HCT116 (cell line): ENCODE measurements around the gene PRAMEF18. TPM values are rescaled to one million over a fixed set of nuclear protein-coding genes. Genes with fewer than 3 reads are reported as not detected.
A peak's percentile ranks its signal among the peaks of the same experiment; 100 is the strongest.
"Not testable (repeated sequence)": the region's sequence is repeated elsewhere in the genome, so short reads cannot be mapped to it uniquely, and the experiment has no call there.

Experiments
- ATAC-seq: fragments of 200-7000 bp; cut with Tn5 transposase; 2 replicates; pipeline ENCODE4 v1.9.1; 2020; ENCODE audit warnings: mild to moderate bottlenecking, moderate library complexity
- Bru-seq: library from RNA; stranded (reverse); fragments of 400-500 nt; gene quantifications from one replicate; lab custom pipeline; 2021; lab: Mats Ljungman, UMichigan
- BruChase-seq, 2 experiments: library from RNA; stranded (reverse); fragments of 400-500 nt; gene quantifications; one replicate each; lab custom pipeline; 2021; lab: Mats Ljungman, UMichigan
- BruUV-seq: library from RNA; stranded (reverse); fragments of 400-500 nt; replicated peaks from 2 replicates; lab custom pipeline; 2021; lab: Mats Ljungman, UMichigan
- CTCF ChIA-PET: fragments of 300-600 bp; sonication (Branson Sonifier 250); formaldehyde crosslinking; loops from one replicate; lab custom pipeline; 2021; ENCODE audit warnings: antibody characterized with exemption; lab: Charles Lee
- POLR2A ChIA-PET: fragments of 300-600, 350-600 bp; sonication (Branson Sonifier 250); formaldehyde crosslinking; loops from one replicate; lab custom pipeline; 2021; ENCODE audit warnings: antibody characterized with exemption; lab: Charles Lee
- RAD21 ChIA-PET, 2 experiments: fragments of 300-600 bp; sonication (Branson Sonifier 250); formaldehyde crosslinking; loops; one replicate each; lab custom pipeline; 2023; ENCODE audit warnings: low total read pairs in 2 of 2; ENCODE audit not compliant: uncharacterized antibody in 2 of 2, unreplicated experiment in 2 of 2, low non-redundant PET in 1 of 2; lab: Charles Lee
- DNase-seq: peaks from one replicate; pipeline ENCODE4 v3.0.0-alpha.2; 2010; ENCODE audit warnings: low read depth, low spot score
- H2AFZ ChIP-seq: fragments of 200-600 bp; shearing (Covaris generic), sonication (generic); 2 replicates; pipeline ENCODE4 v1.6.1; 2017; ENCODE audit warnings: low read depth, mixed run types, mixed read lengths, antibody characterized with exemption, low read length; ENCODE audit not compliant: poor library complexity, severe bottlenecking
- H3K27ac ChIP-seq: 2 replicates; pipeline ENCODE4 v1.5.1; 2012; ENCODE audit warnings: low read depth, low read length
- H3K27me3 ChIP-seq: fragments of 200-600 bp; sonication (generic); 2 replicates; pipeline ENCODE4 v1.6.1; 2016; ENCODE audit warnings: mixed run types, low read length, mixed read lengths; ENCODE audit not compliant: insufficient read depth
- H3K36me3 ChIP-seq, 2 experiments: fragments of 200-500 bp in 1 of 2; fragments of 200-600 bp in 1 of 2; sonication (Bioruptor generic) in 1 of 2; sonication (generic) in 1 of 2; 2 replicates each; pipeline versions ENCODE4 v1.5.1 to v1.6.1; 2014 to 2016; ENCODE audit warnings: low read length in 2 of 2, inconsistent platforms in 1 of 2, mixed read lengths in 1 of 2, mixed run types in 1 of 2; ENCODE audit not compliant: insufficient read depth in 2 of 2, control insufficient read depth in 1 of 2
- H3K4me1 ChIP-seq, 2 experiments: fragments of 200-600 bp in 1 of 2; sonication (generic) in 1 of 2; 2 replicates each; pipeline versions ENCODE4 v1.5.1 to v1.6.1; 2012 to 2017; ENCODE audit warnings: low read length in 2 of 2, inconsistent platforms in 1 of 2, mild to moderate bottlenecking in 1 of 2, mixed read lengths in 1 of 2, mixed run types in 1 of 2, moderate library complexity in 1 of 2; ENCODE audit not compliant: insufficient read depth in 2 of 2, control insufficient read depth in 1 of 2
- H3K4me2 ChIP-seq: fragments of 200-600 bp; sonication (generic); 2 replicates; pipeline ENCODE4 v1.6.1; 2017; ENCODE audit warnings: mixed run types, low read length, mixed read lengths
- H3K4me3 ChIP-seq, 2 experiments: fragments of 200-600 bp in 1 of 2; sonication (generic) in 1 of 2; replicated peaks in 1 of 2; 2 replicates each; pipeline ENCODE4 v1.5.1; 2011 to 2016; ENCODE audit warnings: low read length in 2 of 2, control low read depth in 1 of 2, low read depth in 1 of 2, mild to moderate bottlenecking in 1 of 2, mixed read lengths in 1 of 2, mixed run types in 1 of 2
- H3K79me2 ChIP-seq: fragments of 200-600 bp; sonication (generic); 2 replicates; pipeline ENCODE4 v1.6.1; 2017; ENCODE audit warnings: mild to moderate bottlenecking, mixed run types, low read length, moderate library complexity, mixed read lengths; ENCODE audit not compliant: insufficient read depth
- H3K9ac ChIP-seq: fragments of 200-600 bp; sonication (generic); 2 replicates; pipeline ENCODE4 v1.6.1; 2016; ENCODE audit warnings: low read length, mixed read lengths
- H3K9me2 ChIP-seq: fragments of 200-600 bp; sonication (generic), shearing (Covaris generic); 2 replicates; pipeline ENCODE4 v1.6.1; 2017; ENCODE audit warnings: mixed run types, mild to moderate bottlenecking, moderate library complexity; ENCODE audit not compliant: insufficient read depth
- H3K9me3 ChIP-seq, 2 experiments: fragments of 200-500 bp in 1 of 2; fragments of 200-600 bp in 1 of 2; sonication (Bioruptor generic) in 1 of 2; sonication (generic) in 1 of 2; 2 replicates each; pipeline ENCODE4 v1.6.1; 2014 to 2017; ENCODE audit warnings: low read length in 2 of 2, mixed read lengths in 2 of 2, inconsistent platforms in 1 of 2, low read depth in 1 of 2, mild to moderate bottlenecking in 1 of 2, mixed run types in 1 of 2, moderate library complexity in 1 of 2; ENCODE audit not compliant: control insufficient read depth in 1 of 2, insufficient read depth in 1 of 2
- H4K20me1 ChIP-seq: fragments of 200-600 bp; sonication (generic), shearing (Covaris generic); 2 replicates; pipeline ENCODE4 v1.6.1; 2017; ENCODE audit warnings: mixed run types, mild to moderate bottlenecking, moderate library complexity; ENCODE audit not compliant: insufficient read depth
- intact Hi-C: fragments of 100-400 bp; cut with micrococcal nuclease; formaldehyde crosslinking; loops from 2 replicates; pipeline ENCODE4 v1.10.0; 2022
- long read RNA-seq: library from polyadenylated mRNA; unstranded; transcript quantifications from one replicate; pipeline ENCODE4 v2.0.0, GENCODE V29; 2021; ENCODE audit not compliant: unreplicated experiment
- polyA plus RNA-seq: library from polyadenylated mRNA; unstranded; fragments of >200 nt; gene quantifications from 2 replicates; pipeline ENCODE4 v1.2.1, GENCODE V29; 2012; ENCODE audit warnings: missing spikeins
- total RNA-seq: library from RNA; stranded (reverse); gene quantifications from one replicate; pipeline ENCODE4 v1.2.1, GENCODE V29; 2021; ENCODE audit not compliant: unreplicated experiment

Gene PRAMEF18, protein sequence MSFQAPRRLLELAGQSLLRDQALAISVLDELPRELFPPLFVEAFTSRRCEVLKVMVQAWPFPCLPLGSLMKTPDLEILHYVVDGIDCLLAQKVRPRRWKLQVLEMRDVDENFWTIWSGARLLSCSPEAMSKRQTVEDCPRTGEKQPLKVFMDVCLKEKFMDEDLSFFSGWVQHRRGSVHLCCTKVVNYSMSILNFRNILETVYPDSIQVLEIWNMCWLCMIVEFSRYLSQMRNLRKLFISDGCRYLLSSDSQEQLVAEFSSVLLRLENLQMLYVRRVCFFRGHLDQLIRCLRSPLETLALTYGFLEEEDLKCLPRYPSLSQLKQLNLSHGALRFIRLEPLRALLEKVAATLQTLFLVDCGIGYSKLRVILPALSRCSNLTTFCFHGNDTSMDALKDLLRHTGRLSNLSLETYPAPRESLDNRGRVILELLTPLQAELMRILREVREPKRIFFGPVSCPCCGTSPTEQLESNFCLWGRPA
- total RNA-seq (not detected), Bru-seq, nascent RNA (not detected), BruChase-seq, experiment 1, labeled RNA remaining after a 6-hour chase (not detected), BruChase-seq, experiment 2, labeled RNA remaining after a 2-hour chase (not detected)
- not detected in 2 replicates for polyA plus RNA-seq
- long read RNA-seq = 0 reads

DNA sequence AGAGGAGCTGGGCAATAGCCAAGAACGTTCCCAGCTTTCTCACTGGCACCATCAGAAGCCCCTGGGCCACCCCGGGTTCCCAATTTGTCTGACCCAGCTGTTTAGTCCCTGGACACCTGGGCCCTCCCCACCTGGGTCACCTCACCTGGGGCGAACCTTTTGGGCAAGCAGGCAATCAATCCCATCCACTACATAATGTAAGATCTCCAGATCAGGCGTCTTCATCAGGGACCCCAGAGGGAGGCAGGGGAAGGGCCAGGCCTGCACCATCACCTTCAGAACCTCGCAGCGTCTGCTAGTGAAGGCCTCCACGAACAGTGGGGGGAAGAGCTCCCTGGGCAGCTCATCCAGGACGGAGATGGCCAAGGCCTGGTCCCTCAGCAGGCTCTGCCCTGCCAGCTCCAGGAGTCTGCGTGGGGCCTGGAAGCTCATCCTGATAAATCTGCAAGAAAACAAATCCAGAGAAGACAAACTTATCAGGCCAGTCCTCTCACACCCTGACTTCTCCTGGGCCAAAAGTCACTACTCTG, at the start of gene PRAMEF18:
PRAMEF18 (minus strand) TSS at position 480 of the 530 bp plus-strand sequence; CDS start at position 432, 48 bp downstream.
- RAD21 ChIA-PET, H3K27me3 ChIP-seq, H3K4me3 ChIP-seq, H3K9ac ChIP-seq, BruUV-seq, ATAC-seq, H3K9me2 ChIP-seq, H4K20me1 ChIP-seq, H2AFZ ChIP-seq, intact Hi-C loops, H3K9me3 ChIP-seq, CTCF ChIA-PET, H3K79me2 ChIP-seq, H3K4me2 ChIP-seq, H3K27ac ChIP-seq, H3K4me1 ChIP-seq, H3K36me3 ChIP-seq, POLR2A ChIA-PET, DNase-seq: not testable (repeated sequence)

DNA sequence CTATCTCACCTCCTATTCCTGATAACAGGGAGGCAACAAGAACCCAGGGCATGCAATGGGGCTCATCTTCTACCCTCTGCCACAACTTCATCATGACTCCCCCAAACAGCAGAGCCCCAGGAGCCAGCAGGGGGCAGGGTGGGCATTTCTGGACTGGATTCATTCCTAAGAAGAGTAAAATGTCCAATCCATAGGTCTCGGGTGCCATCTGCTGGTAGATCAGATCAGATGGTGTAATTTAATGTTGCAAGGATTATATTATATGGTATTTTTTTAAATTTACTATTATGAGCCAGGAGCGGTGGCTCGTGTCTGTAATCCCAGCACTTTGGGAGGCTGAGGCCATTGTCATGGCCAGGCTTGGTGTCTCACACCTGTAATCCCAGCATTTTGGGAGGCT, 39.2 kb upstream of the PRAMEF18 start:
- H3K36me3 ChIP-seq, RAD21 ChIA-PET, H3K4me1 ChIP-seq, H3K4me3 ChIP-seq, H3K27me3 ChIP-seq, DNase-seq, POLR2A ChIA-PET, H3K9ac ChIP-seq, H3K27ac ChIP-seq, H3K9me3 ChIP-seq, H2AFZ ChIP-seq, H3K79me2 ChIP-seq, CTCF ChIA-PET, intact Hi-C loops, H4K20me1 ChIP-seq, H3K4me2 ChIP-seq, H3K9me2 ChIP-seq, BruUV-seq: not testable (repeated sequence)
- ATAC-seq = peak; percentile 90

DNA sequence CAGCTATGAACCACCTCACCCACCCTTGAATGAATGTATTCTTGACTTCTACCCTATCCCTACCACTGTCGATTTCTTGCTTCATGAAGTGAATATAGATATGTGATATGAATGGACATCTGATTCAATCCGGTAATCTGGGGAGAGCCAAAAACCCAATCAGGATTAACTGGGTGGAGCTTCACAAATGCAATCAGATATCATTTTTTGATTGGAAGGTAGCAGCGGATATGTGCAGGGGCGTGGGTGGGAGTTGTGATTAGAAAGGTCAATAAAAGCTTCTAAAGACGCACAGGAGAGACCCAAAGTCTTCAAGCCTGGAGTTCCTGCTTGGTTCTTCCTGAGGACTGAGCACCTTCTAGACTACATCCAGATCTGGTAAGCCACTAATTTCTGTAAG, 27.9 kb upstream of the PRAMEF18 start, which contains the start of gene PRAMEF5:
PRAMEF5 (plus strand) TSS at position 301 of the 400 bp plus-strand sequence. CDS start 5,071 bp downstream, outside the sequence.
- RAD21 ChIA-PET, CTCF ChIA-PET, DNase-seq, POLR2A ChIA-PET, H3K9me2 ChIP-seq, H3K36me3 ChIP-seq, H3K9me3 ChIP-seq, H4K20me1 ChIP-seq, H3K27ac ChIP-seq, H3K9ac ChIP-seq, H3K79me2 ChIP-seq, BruUV-seq, H3K4me3 ChIP-seq, H2AFZ ChIP-seq, H3K27me3 ChIP-seq, H3K4me2 ChIP-seq, intact Hi-C loops, H3K4me1 ChIP-seq, ATAC-seq: not testable (repeated sequence)

DNA sequence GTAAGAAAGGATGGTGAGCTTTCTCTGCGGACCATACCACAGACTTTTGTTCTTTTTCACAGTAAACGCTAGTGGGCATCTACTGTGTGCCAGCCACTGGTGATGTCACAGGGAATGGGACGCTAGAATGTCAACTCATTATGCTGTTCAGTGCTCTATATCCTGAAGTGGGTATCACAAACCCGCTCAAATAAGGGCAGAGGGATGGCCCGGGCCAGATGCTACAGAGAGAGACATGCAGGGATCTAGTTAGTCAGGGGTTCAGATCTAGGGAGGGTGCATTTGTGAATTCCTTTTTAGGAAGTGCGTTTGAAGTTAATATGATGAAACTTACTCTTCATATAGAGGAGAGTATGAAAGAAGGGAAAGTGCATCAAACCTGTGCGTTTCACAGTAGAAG, 21.2 kb upstream of the PRAMEF18 start:
- H3K27me3 ChIP-seq, H2AFZ ChIP-seq, H3K4me3 ChIP-seq, CTCF ChIA-PET, RAD21 ChIA-PET, intact Hi-C loops, H3K9ac ChIP-seq, H3K79me2 ChIP-seq, H3K4me1 ChIP-seq, H3K4me2 ChIP-seq, ATAC-seq, DNase-seq, H3K9me3 ChIP-seq, H4K20me1 ChIP-seq, POLR2A ChIA-PET, H3K36me3 ChIP-seq, H3K9me2 ChIP-seq, H3K27ac ChIP-seq, BruUV-seq: not testable (repeated sequence)
